ENCODE data around the gene GJB3.
A peak's percentile ranks its signal among the peaks of the same experiment; 100 is the strongest.

Gene GJB3

GRCh38 chr1:34774957-34775356, 6.1 kb upstream of the GJB3 start:
- Histone ChIP-seq H3K9ac (ENCODE audit: low read length in 2 of 2) (no peak overlapping the region), H3K9me3 (ENCODE audit: control insufficient read depth in 2 of 2, low read length in 2 of 2) (no peaks in the 10 kb centered on the region), H3K4me1 (ENCODE audit: control insufficient read depth, insufficient read depth, low read length) (no peaks in the 10 kb centered on the region), H3K4me3 (ENCODE audit: low read length in 2 of 2) (no peak overlapping the region), H3K36me3 (ENCODE audit: control insufficient read depth in 2 of 2, insufficient read depth in 2 of 2, low read length in 2 of 2) (no peaks in the 10 kb centered on the region), H3K27ac (ENCODE audit: low read length) (no peak overlapping the region), H3K27me3 (ENCODE audit: control insufficient read depth in 1 of 2, insufficient read depth in 2 of 2, low read length in 2 of 2) (peaks cover 22 to 29% of the 10 kb centered on the region in 2 donors)

- peaks cover 40 to 41% of the 10 kb centered on the region in 2 donors for H3K27me3 ChIP-seq (ENCODE audit: control insufficient read depth in 1 of 2, insufficient read depth in 2 of 2, low read length in 2 of 2)
- no peaks in the 10 kb centered on the region for H3K36me3 ChIP-seq (ENCODE audit: control insufficient read depth in 2 of 2, insufficient read depth in 2 of 2, low read length in 2 of 2)
- no peaks in the 10 kb centered on the region for H3K9me3 ChIP-seq (ENCODE audit: control insufficient read depth in 2 of 2, low read length in 2 of 2)
Observed at GRCh38 chr1:34776911-34777310, 4.1 kb upstream of the GJB3 start.

GRCh38 chr1:34777519-34778321, 3.3 kb upstream of the GJB3 start:
- no peak overlapping the region for H3K9ac ChIP-seq (ENCODE audit: low read length in 2 of 2)
- no peak overlapping the region for H3K4me3 ChIP-seq (ENCODE audit: low read length in 2 of 2)
- H3K4me1 ChIP-seq (ENCODE audit: control insufficient read depth, insufficient read depth, low read length): peaks cover 10% of the 10 kb centered on the region
- H3K36me3 ChIP-seq (ENCODE audit: control insufficient read depth in 2 of 2, insufficient read depth in 2 of 2, low read length in 2 of 2): no peaks in the 10 kb centered on the region
- no peak overlapping the region for H3K27ac ChIP-seq (ENCODE audit: low read length)
- no peaks in the 10 kb centered on the region for H3K9me3 ChIP-seq (ENCODE audit: control insufficient read depth in 2 of 2, low read length in 2 of 2)
- peaks cover 48 to 49% of the 10 kb centered on the region in 2 donors for H3K27me3 ChIP-seq (ENCODE audit: control insufficient read depth in 1 of 2, insufficient read depth in 2 of 2, low read length in 2 of 2)

More at GRCh38 chr1:34776911-34777310, 4.1 kb upstream of the GJB3 start:
- no peak overlapping the region for H3K27ac ChIP-seq (ENCODE audit: low read length)
- H3K4me1 ChIP-seq (ENCODE audit: control insufficient read depth, insufficient read depth, low read length): peaks cover 10% of the 10 kb centered on the region
- H3K9ac ChIP-seq (ENCODE audit: low read length in 2 of 2): no peak overlapping the region
- no peak overlapping the region for H3K4me3 ChIP-seq (ENCODE audit: low read length in 2 of 2)

GRCh38 chr1:34778381-34778780, 2.6 kb upstream of the GJB3 start:
- peaks cover 50 to 56% of the 10 kb centered on the region in 2 donors for H3K27me3 ChIP-seq (ENCODE audit: control insufficient read depth in 1 of 2, insufficient read depth in 2 of 2, low read length in 2 of 2)
- no peaks in the 10 kb centered on the region for H3K9me3 ChIP-seq (ENCODE audit: control insufficient read depth in 2 of 2, low read length in 2 of 2)
- H3K4me1 ChIP-seq (ENCODE audit: control insufficient read depth, insufficient read depth, low read length): peaks cover 10% of the 10 kb centered on the region
- H3K27ac ChIP-seq (ENCODE audit: low read length): no peak overlapping the region
- H3K9ac ChIP-seq (ENCODE audit: low read length in 2 of 2): no peak overlapping the region
- no peak overlapping the region for H3K4me3 ChIP-seq (ENCODE audit: low read length in 2 of 2)
- H3K36me3 ChIP-seq (ENCODE audit: control insufficient read depth in 2 of 2, insufficient read depth in 2 of 2, low read length in 2 of 2): no peaks in the 10 kb centered on the region

GRCh38 chr1:34779005-34779404, 2.0 kb upstream of the GJB3 start:
- no peak overlapping the region for H3K27ac ChIP-seq (ENCODE audit: low read length)
- peaks cover 10% of the 10 kb centered on the region for H3K4me1 ChIP-seq (ENCODE audit: control insufficient read depth, insufficient read depth, low read length)
- H3K9ac ChIP-seq (ENCODE audit: low read length in 2 of 2): no peak overlapping the region
- H3K27me3 ChIP-seq (ENCODE audit: control insufficient read depth in 1 of 2, insufficient read depth in 2 of 2, low read length in 2 of 2): peaks cover 52 to 57% of the 10 kb centered on the region in 2 donors
- H3K4me3 ChIP-seq (ENCODE audit: low read length in 2 of 2): no peak overlapping the region
- H3K36me3 ChIP-seq (ENCODE audit: control insufficient read depth in 2 of 2, insufficient read depth in 2 of 2, low read length in 2 of 2): no peaks in the 10 kb centered on the region
- no peaks in the 10 kb centered on the region for H3K9me3 ChIP-seq (ENCODE audit: control insufficient read depth in 2 of 2, low read length in 2 of 2)

GRCh38 chr1:34779526-34779925, 1.5 kb upstream of the GJB3 start:
- Histone ChIP-seq H3K27ac (ENCODE audit: low read length) (no peak overlapping the region), H3K4me3 (ENCODE audit: low read length in 2 of 2) (no peak overlapping the region), H3K9me3 (ENCODE audit: control insufficient read depth in 2 of 2, low read length in 2 of 2) (no peaks in the 10 kb centered on the region), H3K4me1 (ENCODE audit: control insufficient read depth, insufficient read depth, low read length) (peaks cover 10% of the 10 kb centered on the region), H3K27me3 (ENCODE audit: control insufficient read depth in 1 of 2, insufficient read depth in 2 of 2, low read length in 2 of 2) (peaks cover 48 to 57% of the 10 kb centered on the region in 2 donors), H3K9ac (ENCODE audit: low read length in 2 of 2) (no peak overlapping the region), H3K36me3 (ENCODE audit: control insufficient read depth in 2 of 2, insufficient read depth in 2 of 2, low read length in 2 of 2) (no peaks in the 10 kb centered on the region)

GRCh38 chr1:34779962-34780361, 1.1 kb upstream of the GJB3 start:
- Histone ChIP-seq H3K36me3 (ENCODE audit: control insufficient read depth in 2 of 2, insufficient read depth in 2 of 2, low read length in 2 of 2) (no peaks in the 10 kb centered on the region), H3K9ac (ENCODE audit: low read length in 2 of 2) (no peak overlapping the region), H3K9me3 (ENCODE audit: control insufficient read depth in 2 of 2, low read length in 2 of 2) (no peaks in the 10 kb centered on the region), H3K27me3 (ENCODE audit: control insufficient read depth in 1 of 2, insufficient read depth in 2 of 2, low read length in 2 of 2) (peaks cover 46 to 57% of the 10 kb centered on the region in 2 donors), H3K4me1 (ENCODE audit: control insufficient read depth, insufficient read depth, low read length) (peaks cover 10% of the 10 kb centered on the region), H3K4me3 (ENCODE audit: low read length in 2 of 2) (no peak overlapping the region), H3K27ac (ENCODE audit: low read length) (no peak overlapping the region)

GRCh38 chr1:34780528-34780927, 486 bp upstream of the GJB3 start:
- no peak overlapping the region for H3K27ac ChIP-seq (ENCODE audit: low read length)

GRCh38 chr1:34781844-34782391, 904 bp downstream of the GJB3 start:
- H3K27me3 ChIP-seq (ENCODE audit: control insufficient read depth in 1 of 2, insufficient read depth in 2 of 2, low read length in 2 of 2): peaks cover 43 to 52% of the 10 kb centered on the region in 2 donors
- H3K36me3 ChIP-seq (ENCODE audit: control insufficient read depth in 2 of 2, insufficient read depth in 2 of 2, low read length in 2 of 2): no peaks in the 10 kb centered on the region
- peak overlapping the region in 1 of 2 donors; percentile 58 for H3K4me3 ChIP-seq (ENCODE audit: low read length in 2 of 2)
- H3K9me3 ChIP-seq (ENCODE audit: control insufficient read depth in 2 of 2, low read length in 2 of 2): no peaks in the 10 kb centered on the region
- H3K4me1 ChIP-seq (ENCODE audit: control insufficient read depth, insufficient read depth, low read length): peaks cover 10% of the 10 kb centered on the region
- H3K9ac ChIP-seq (ENCODE audit: low read length in 2 of 2): no peak overlapping the region
- H3K27ac ChIP-seq (ENCODE audit: low read length): no peak overlapping the region

More at GRCh38 chr1:34780528-34780927, 486 bp upstream of the GJB3 start:
- no peaks in the 10 kb centered on the region for H3K36me3 ChIP-seq (ENCODE audit: control insufficient read depth in 2 of 2, insufficient read depth in 2 of 2, low read length in 2 of 2)
- peaks cover 45 to 57% of the 10 kb centered on the region in 2 donors for H3K27me3 ChIP-seq (ENCODE audit: control insufficient read depth in 1 of 2, insufficient read depth in 2 of 2, low read length in 2 of 2)
- H3K9ac ChIP-seq (ENCODE audit: low read length in 2 of 2): no peak overlapping the region
- peaks cover 10% of the 10 kb centered on the region for H3K4me1 ChIP-seq (ENCODE audit: control insufficient read depth, insufficient read depth, low read length)
- no peaks in the 10 kb centered on the region for H3K9me3 ChIP-seq (ENCODE audit: control insufficient read depth in 2 of 2, low read length in 2 of 2)
- no peak overlapping the region for H3K4me3 ChIP-seq (ENCODE audit: low read length in 2 of 2)

- Histone ChIP-seq H3K4me1 (ENCODE audit: control insufficient read depth, insufficient read depth, low read length) (peaks cover 10% of the 10 kb centered on the region), H3K27ac (ENCODE audit: low read length) (no peak overlapping the region), H3K36me3 (ENCODE audit: control insufficient read depth in 2 of 2, insufficient read depth in 2 of 2, low read length in 2 of 2) (no peaks in the 10 kb centered on the region), H3K9me3 (ENCODE audit: control insufficient read depth in 2 of 2, low read length in 2 of 2) (no peaks in the 10 kb centered on the region), H3K27me3 (ENCODE audit: control insufficient read depth in 1 of 2, insufficient read depth in 2 of 2, low read length in 2 of 2) (peaks cover 30 to 37% of the 10 kb centered on the region in 2 donors), H3K4me3 (ENCODE audit: low read length in 2 of 2) (no peak overlapping the region), H3K9ac (ENCODE audit: low read length in 2 of 2) (no peak overlapping the region)
Observed at GRCh38 chr1:34784751-34785221, 3.8 kb downstream of the GJB3 start.

All from stomach smooth muscle (tissue), 2 donors.